HEK293T (cell line): ENCODE measurements around the gene TRIM69.

Experiments
- CTBP1 ChIP-seq: fragments of 450-650 bp; IDR thresholded peaks from 2 replicates; pipeline ENCODE4 v1.6.1; 2016; ENCODE audit warnings: borderline replicate concordance
- ELF4 ChIP-seq: fragments of 450-650 bp; IDR thresholded peaks from 2 replicates; pipeline ENCODE4 v1.6.1; 2017; ENCODE audit warnings: antibody characterized with exemption
- NFRKB ChIP-seq: fragments of 450-650 bp; IDR thresholded peaks from 2 replicates; pipeline ENCODE4 v1.6.1; 2016; ENCODE audit warnings: mild to moderate bottlenecking, moderate library complexity
- SUZ12 ChIP-seq: fragments of 450-650 bp; IDR thresholded peaks from 2 replicates; pipeline ENCODE4 v1.6.1; 2016; ENCODE audit warnings: mild to moderate bottlenecking

- TF ChIP-seq SUZ12 (no peak), CTBP1 (no peak), ELF4 (no peak), NFRKB (no peak)
These were observed 39.6 kb downstream of the TRIM69 start for GRCh38 chr15:44775953-44776352.
